Sigmoid colon (tissue), 7 donors: ENCODE results near the gene ORMDL3. TPM values are rescaled to one million over a fixed set of nuclear protein-coding genes. Genes with fewer than 3 reads are reported as not detected.
A peak's percentile ranks its signal among the peaks of the same experiment; 100 is the strongest.

Experiments
- DNase-seq: peaks from one replicate; pipeline ENCODE4 v3.0.0-alpha.2; 2019
- H3K27ac ChIP-seq, 4 donors: fragments of 200-600 bp; sonication (generic); one replicate each; pipeline ENCODE4 v1.5.1; 2016 to 2019; ENCODE audit warnings: mild to moderate bottlenecking in 1 of 4
- H3K27me3 ChIP-seq, 3 donors: fragments of 200-600 bp; sonication (generic); one replicate each; pipeline ENCODE4 v1.5.1; 2019; ENCODE audit warnings: mild to moderate bottlenecking in 1 of 3
- H3K36me3 ChIP-seq, 4 donors: fragments of 200-600 bp; sonication (generic); one replicate each; pipeline ENCODE4 v1.5.1; 2016 to 2019
- H3K4me1 ChIP-seq, 4 donors: fragments of 200-600 bp; sonication (generic); one replicate each; pipeline ENCODE4 v1.5.1; 2017 to 2019
- H3K4me3 ChIP-seq, 4 donors: fragments of 200-600 bp; sonication (generic); one replicate each; pipeline ENCODE4 v1.5.1; 2017 to 2019; ENCODE audit warnings: mild to moderate bottlenecking in 2 of 4, moderate library complexity in 1 of 4
- H3K9me3 ChIP-seq, 4 donors: fragments of 200-600 bp in 3 of 4; sonication (generic) in 3 of 4; one replicate each; pipeline versions ENCODE4 v1.5.1 to v1.6.1; 2013 to 2019
- EP300 ChIP-seq, 4 donors: sonication (generic); formaldehyde crosslinking; IDR thresholded peaks; one replicate each; pipeline ENCODE4 v1.6.1; 2017; ENCODE audit warnings: antibody characterized with exemption in 4 of 4
- POLR2A ChIP-seq, 2 donors: fragments of 450-650 bp; IDR thresholded peaks; one replicate each; pipeline ENCODE4 v1.6.1; 2016; ENCODE audit warnings: antibody characterized with exemption in 2 of 2, mild to moderate bottlenecking in 2 of 2, moderate library complexity in 2 of 2
- POLR2AphosphoS5 ChIP-seq, 4 donors: sonication (generic); formaldehyde crosslinking; IDR thresholded peaks; one replicate each; pipeline ENCODE4 v1.6.1; 2017; ENCODE audit warnings: antibody characterized with exemption in 4 of 4
- WGBS, 2 donors: extraction: QIAGEN DNeasy Blood & Tissue Kit; methylation state at CpG; one replicate each; pipeline ENCODE4 v1.1.7; 2013; 5-methylcytosine and 5-hydroxymethylcytosine counted together
- intact Hi-C: fragments of 100-400 bp; cut with DNase I; formaldehyde crosslinking; loops from one replicate; pipeline ENCODE4 v1.15.1; 2023
- polyA plus RNA-seq, 3 donors: library from polyadenylated mRNA; stranded (reverse); fragments of 200-250 nt; gene quantifications; one replicate each; pipeline ENCODE4 v1.2.3, GENCODE V29; 2013
- total RNA-seq, 4 donors: library from RNA; depleted of rRNA; stranded (reverse); fragments of >200 nt; gene quantifications; one replicate each; pipeline ENCODE4 v1.1.0, GENCODE V29; 2016
- TF ChIP-seq, protein P1 (sequence below), 4 experiments: fragments of 450-650 bp in 3 of 4; fragments of 200-600 bp in 1 of 4; IDR thresholded peaks; one replicate each; pipeline ENCODE4 v1.5.1; 2016 to 2019; ENCODE audit warnings: antibody characterized with exemption in 4 of 4, mild to moderate bottlenecking in 3 of 4, moderate library complexity in 2 of 4
- donor health status: healthy with polysubstance abuse.
- donor health status: Bipolar disorder and iron deficiency.
- donor health status: healthy.

Gene ORMDL3
- total and polyA plus RNA-seq, 7 donors = 39.0 to 72.9 (median 50.8) TPM

DNA sequence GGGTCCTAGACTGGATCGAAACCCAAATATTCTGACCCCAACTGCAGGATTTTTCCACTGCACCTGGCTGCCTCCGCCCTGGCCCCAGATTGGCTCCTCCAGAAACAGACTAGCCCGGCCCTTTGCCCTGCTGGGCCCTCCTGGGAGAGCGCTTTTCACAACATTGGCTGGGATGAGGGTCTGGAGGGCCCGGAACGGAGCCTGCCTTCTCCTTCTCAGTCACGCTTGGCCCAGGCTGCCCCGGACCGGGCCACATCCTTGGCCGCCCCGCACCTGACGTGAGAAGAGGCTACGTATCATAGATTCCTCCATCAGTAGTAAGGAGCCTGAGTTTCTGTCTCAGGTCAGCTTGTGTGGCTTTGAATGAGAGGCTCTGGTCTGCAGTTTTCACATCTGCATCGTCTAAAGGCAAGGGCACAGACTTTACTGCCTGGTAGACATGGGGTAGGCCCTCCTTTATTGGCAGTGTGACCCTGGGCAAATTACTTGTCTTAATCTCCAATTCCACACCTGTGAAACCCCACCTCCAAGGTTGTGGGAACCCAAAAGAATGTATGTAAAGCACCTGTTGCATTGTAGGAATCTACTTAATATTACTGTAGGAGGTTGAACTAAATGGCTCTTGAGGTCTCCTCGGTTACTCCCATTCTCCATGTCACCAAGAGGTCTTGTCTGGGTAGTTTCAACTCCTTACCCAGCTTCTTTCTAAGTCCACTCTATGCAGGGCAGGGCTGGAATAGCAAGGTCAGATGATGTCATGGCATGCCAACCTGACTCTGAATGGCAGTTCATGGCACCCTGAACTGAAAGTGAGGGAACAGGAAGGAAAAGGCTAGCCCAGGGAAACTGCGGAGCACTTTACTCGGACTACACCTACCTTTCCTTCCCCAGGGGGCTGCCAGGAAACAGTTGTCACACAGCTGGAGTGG is 792 bp upstream of the ORMDL3 start:
- Histone ChIP-seq H3K27ac (peak overlapping the region; percentile 89 to 92 (median 90)), H3K9me3 (no peaks in the 10 kb centered on the region), H3K36me3 (peaks cover 4 to 9% (median 6%) of the 10 kb centered on the region in 4 donors), H3K27me3 (no peaks in the 10 kb centered on the region), H3K4me1 (peaks cover 0 to 46% (median 33%) of the 10 kb centered on the region in 4 donors), H3K4me3 (peak overlapping the region; percentile 54 to 93 (median 91))
- peak; percentile 85 for DNase-seq
- TF ChIP-seq, protein P1, sequence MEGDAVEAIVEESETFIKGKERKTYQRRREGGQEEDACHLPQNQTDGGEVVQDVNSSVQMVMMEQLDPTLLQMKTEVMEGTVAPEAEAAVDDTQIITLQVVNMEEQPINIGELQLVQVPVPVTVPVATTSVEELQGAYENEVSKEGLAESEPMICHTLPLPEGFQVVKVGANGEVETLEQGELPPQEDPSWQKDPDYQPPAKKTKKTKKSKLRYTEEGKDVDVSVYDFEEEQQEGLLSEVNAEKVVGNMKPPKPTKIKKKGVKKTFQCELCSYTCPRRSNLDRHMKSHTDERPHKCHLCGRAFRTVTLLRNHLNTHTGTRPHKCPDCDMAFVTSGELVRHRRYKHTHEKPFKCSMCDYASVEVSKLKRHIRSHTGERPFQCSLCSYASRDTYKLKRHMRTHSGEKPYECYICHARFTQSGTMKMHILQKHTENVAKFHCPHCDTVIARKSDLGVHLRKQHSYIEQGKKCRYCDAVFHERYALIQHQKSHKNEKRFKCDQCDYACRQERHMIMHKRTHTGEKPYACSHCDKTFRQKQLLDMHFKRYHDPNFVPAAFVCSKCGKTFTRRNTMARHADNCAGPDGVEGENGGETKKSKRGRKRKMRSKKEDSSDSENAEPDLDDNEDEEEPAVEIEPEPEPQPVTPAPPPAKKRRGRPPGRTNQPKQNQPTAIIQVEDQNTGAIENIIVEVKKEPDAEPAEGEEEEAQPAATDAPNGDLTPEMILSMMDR (IDR thresholded peaks at IDR 0.05) = no peak
- TF ChIP-seq POLR2AphosphoS5 (IDR thresholded peaks at IDR 0.05) = no peak
- 43 to 44% methylated on average over 17 of the region's 17 CpGs for WGBS, 2 donors
- intact Hi-C loops = loop anchor here (2.0 to 5.0 kb wide), 3 partner anchors 23 to 171 kb away; partner anchors contain the start of gene PSMD3

GRCh38 chr17:39926588-39927100 is 757 bp downstream of the ORMDL3 start:
- Histone ChIP-seq H3K36me3 (peaks cover 18 to 25% (median 21%) of the 10 kb centered on the region in 4 donors), H3K4me3 (peak overlapping the region; percentile 54 to 93 (median 91)), H3K27me3 (no peaks in the 10 kb centered on the region), H3K4me1 (peaks cover 0 to 46% (median 33%) of the 10 kb centered on the region in 4 donors), H3K27ac (peak overlapping the region; percentile 89 to 92 (median 90)), H3K9me3 (no peaks in the 10 kb centered on the region)
- intact Hi-C loops = loop anchor here (5.0 kb wide), 1 partner anchor 169 kb away; no protein-coding TSS in a partner anchor
- whole genome bisulfite sequencing, 2 donors = 1 to 3% methylated on average over 15 of the region's 15 CpGs
- TF ChIP-seq EP300 (IDR thresholded peaks at IDR 0.05) (no peak), POLR2AphosphoS5 (IDR thresholded peaks at IDR 0.05) (no peak), POLR2A (IDR thresholded peaks at IDR 0.05) (no peak)
- TF ChIP-seq, protein P1 (IDR thresholded peaks at IDR 0.05) = no peak
- peak; percentile 75 for DNase-seq

- Histone ChIP-seq H3K9me3 (no peaks in the 10 kb centered on the region), H3K27me3 (no peaks in the 10 kb centered on the region), H3K27ac (peak overlapping the region; percentile 89 to 92 (median 90)), H3K4me1 (peaks cover 0 to 46% (median 33%) of the 10 kb centered on the region in 4 donors), H3K36me3 (peaks cover 20 to 30% (median 24%) of the 10 kb centered on the region in 4 donors), H3K4me3 (peak overlapping the region; percentile 54 to 93 (median 91))
- intact Hi-C loops = loop anchor here (5.0 kb wide), 1 partner anchor 169 kb away; no protein-coding TSS in a partner anchor
- DNase-seq = no peak
- TF ChIP-seq POLR2AphosphoS5 (IDR thresholded peaks at IDR 0.05) = no peak
- no peak for TF ChIP-seq EP300 (IDR thresholded peaks at IDR 0.05)
- TF ChIP-seq POLR2A (IDR thresholded peaks at IDR 0.05) = no peak
- TF ChIP-seq, protein P1 (IDR thresholded peaks at IDR 0.05) = no peak
- 19 to 24% methylated on average over 4 of the region's 4 CpGs for WGBS, 2 donors
These were observed 1.2 kb downstream of the ORMDL3 start for GRCh38 chr17:39926135-39926587.

GRCh38 chr17:39925282-39926134 is 1.9 kb downstream of the ORMDL3 start:
- Histone ChIP-seq H3K4me3 (no peak overlapping the region), H3K4me1 (peaks cover 0 to 46% (median 33%) of the 10 kb centered on the region in 4 donors), H3K36me3 (peaks cover 20 to 36% (median 27%) of the 10 kb centered on the region in 4 donors), H3K27ac (peak overlapping the region in 1 of 4 donors; percentile 16), H3K9me3 (no peaks in the 10 kb centered on the region), H3K27me3 (no peaks in the 10 kb centered on the region)
- no peak for DNase-seq
- 81 to 94% methylated on average over 11 of the region's 11 CpGs for WGBS, 2 donors
- intact Hi-C loops = loop anchor here (5.0 kb wide), 1 partner anchor 168 kb away; no protein-coding TSS in a partner anchor
- TF ChIP-seq POLR2AphosphoS5 (IDR thresholded peaks at IDR 0.05) = no peak
- TF ChIP-seq, protein P1 (IDR thresholded peaks at IDR 0.05) = no peak
- TF ChIP-seq EP300 (IDR thresholded peaks at IDR 0.05) = no peak
